Fibroblast of lung (primary cell): ENCODE data around the gene ZSWIM6.

ENCODE experiments used
- CTCF ChIP-seq, 2 donors: IDR thresholded peaks in 1 of 2; conservative IDR thresholded peaks in 1 of 2; 1 replicate in 1 of 2; 2 replicates in 1 of 2; pipeline ENCODE4 v1.5.1; 2011 to 2012; ENCODE audit warnings: low read length in 2 of 2, control low read depth in 1 of 2, inconsistent platforms in 1 of 2, low read depth in 1 of 2, mild to moderate bottlenecking in 1 of 2
- EZH2 ChIP-seq: IDR thresholded peaks from 2 replicates; pipeline ENCODE4 v1.5.1; 2012; ENCODE audit warnings: low read length, control low read depth, mild to moderate bottlenecking; ENCODE audit errors: missing control alignments

GRCh38 chr5:61438298-61438970 lies 106.4 kb downstream of the ZSWIM6 start:
- TF ChIP-seq CTCF (conservative IDR thresholded peaks at IDR 0.05 in 1 of 2, IDR thresholded peaks at IDR 0.05 in 1 of 2; ENCODE audit: low read depth in 1 of 2, low read length in 2 of 2) (no peak), EZH2 (no peak)
